NCI-H446 (cell line): Measurements from ENCODE around the gene GZMH.
"Not testable (repeated sequence)": the region's sequence is repeated elsewhere in the genome, so short reads cannot be mapped to it uniquely, and the experiment has no call there.

ENCODE experiments used
- DNase-seq, 2 experiments: peaks; one replicate each; lab custom pipeline; 2025; lab: John Stamatoyannopoulos, UW

Gene GZMH

DNA sequence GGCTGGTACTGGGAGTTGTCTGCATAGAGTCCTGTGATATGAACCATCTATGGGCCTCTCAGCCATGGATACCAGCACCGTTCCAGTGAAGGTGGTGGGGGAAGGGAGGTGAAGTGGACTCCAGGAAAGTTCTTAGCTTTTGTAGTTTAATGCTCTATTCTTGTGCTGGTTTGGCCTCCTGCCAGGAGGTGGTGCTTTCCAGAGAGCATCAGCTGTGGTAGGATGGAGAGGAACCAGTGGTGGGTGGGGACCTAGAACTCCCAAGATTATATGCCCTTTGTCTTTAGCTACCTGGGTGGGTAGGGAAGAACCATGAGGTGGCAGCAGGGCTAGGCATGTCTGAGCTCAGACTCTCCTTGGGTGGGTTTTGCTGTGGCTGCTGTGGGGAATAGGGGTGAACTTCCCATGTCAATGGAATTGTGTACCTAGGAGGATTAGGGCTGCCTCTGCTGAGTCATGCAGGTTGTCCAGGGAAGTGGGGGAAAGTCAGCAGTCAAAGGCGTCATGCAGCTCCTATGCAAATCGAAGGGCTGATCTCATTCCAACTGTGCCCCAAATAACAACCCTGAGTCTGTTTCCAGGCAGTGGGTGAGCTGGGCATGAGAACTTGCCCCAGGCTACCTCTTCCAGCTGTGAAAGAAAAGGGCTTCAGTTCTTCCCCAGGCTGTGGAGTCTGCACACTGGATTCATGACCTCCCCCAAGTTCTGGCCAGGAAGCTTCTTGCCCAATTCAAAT is 14.2 kb downstream of the GZMH start:
- no peak for DNase-seq

- DNase-seq = not testable (repeated sequence)
These were observed 18.5 kb downstream of the GZMH start for GRCh38 chr14:24591004-24591403.

- not testable (repeated sequence) for DNase-seq
These were observed 25.1 kb downstream of the GZMH start for GRCh38 chr14:24584402-24584801.

- no peak for DNase-seq
These were observed 30.9 kb downstream of the GZMH start for GRCh38 chr14:24578558-24578957.

- no peak for DNase-seq
These were observed 32.7 kb downstream of the GZMH start for GRCh38 chr14:24576771-24577170.

DNA sequence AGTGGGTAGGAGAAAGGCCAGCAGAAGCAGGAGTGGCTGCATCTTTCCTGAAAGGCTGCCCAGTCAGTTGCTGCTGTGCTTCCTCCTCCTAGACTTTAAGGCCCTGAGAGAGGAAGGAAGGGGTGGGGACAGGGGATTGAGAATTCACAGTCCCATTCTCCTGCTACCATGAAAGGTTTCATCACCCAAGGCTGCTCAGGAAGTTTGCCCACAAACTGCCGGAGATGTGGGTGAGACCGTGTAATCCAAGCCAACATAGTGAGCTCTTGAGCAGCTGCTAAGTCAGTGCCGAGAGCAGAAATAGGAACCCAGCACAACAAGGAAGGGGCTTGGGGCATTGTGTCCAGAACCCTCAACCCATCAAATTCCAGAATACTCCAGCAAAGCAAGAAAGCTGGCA is 33.3 kb downstream of the GZMH start, which contains the start of gene CTSG:
TSS of gene CTSG (minus strand) at position 69 of the 400 bp plus-strand sequence. CDS start at position 42, 27 bp downstream.
- no peak for DNase-seq

- no peak for DNase-seq
These were observed 35.2 kb downstream of the GZMH start for GRCh38 chr14:24574206-24574774.

- no peak for DNase-seq
These were observed 43.2 kb downstream of the GZMH start for GRCh38 chr14:24566318-24566717.

DNA sequence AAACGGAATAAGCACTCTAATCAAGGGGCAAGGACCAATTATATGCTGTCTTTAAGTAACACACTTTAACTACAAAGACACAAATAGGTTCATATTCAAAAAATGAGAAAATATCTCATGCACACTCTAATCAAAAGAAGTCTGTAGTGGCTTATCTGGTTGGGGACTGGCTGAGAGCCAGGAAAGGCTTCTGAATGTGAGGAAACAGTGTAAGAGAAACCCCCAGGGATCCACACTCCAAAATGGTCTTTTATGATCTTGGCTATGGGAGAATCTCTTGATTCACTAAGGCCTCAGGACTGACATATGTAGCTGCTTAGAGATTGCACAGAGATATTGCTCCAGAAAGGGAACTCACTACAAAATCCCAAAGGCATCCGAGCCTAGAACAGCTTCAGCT is 43.7 kb downstream of the GZMH start:
- no peak for DNase-seq

GRCh38 chr14:24563505-24563904 is 46.0 kb downstream of the GZMH start:
- no peak for DNase-seq

DNA sequence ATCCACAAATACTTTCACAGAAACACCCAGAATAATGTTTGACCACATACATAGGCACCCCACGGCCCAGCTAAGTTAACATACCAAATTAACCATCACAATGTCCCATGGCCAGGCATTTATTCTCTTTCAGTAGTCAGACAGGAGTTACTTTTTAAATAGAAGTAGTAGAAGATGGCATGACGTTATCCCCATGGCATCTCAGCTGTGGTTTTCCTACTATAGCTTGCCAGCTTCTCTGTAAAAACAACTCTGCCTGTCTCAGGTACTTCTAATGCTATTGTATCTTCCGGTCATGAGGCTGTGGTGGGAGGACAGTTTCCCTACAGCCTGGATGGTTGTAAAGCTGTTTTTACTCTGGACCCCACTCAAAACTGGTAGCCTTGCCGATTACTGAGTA is 52.7 kb downstream of the GZMH start:
- DNase-seq = no peak
